GM12872 (cell line): ENCODE results near the gene MEIS3.

Source experiments
- TF ChIP-seq, protein P1 (sequence below): IDR thresholded peaks from 3 replicates; pipeline ENCODE4 v1.5.1; 2011; ENCODE audit warnings: low read depth, mild to moderate bottlenecking, low read length, moderate library complexity; ENCODE audit not compliant: insufficient read depth

MEIS3 gene

DNA sequence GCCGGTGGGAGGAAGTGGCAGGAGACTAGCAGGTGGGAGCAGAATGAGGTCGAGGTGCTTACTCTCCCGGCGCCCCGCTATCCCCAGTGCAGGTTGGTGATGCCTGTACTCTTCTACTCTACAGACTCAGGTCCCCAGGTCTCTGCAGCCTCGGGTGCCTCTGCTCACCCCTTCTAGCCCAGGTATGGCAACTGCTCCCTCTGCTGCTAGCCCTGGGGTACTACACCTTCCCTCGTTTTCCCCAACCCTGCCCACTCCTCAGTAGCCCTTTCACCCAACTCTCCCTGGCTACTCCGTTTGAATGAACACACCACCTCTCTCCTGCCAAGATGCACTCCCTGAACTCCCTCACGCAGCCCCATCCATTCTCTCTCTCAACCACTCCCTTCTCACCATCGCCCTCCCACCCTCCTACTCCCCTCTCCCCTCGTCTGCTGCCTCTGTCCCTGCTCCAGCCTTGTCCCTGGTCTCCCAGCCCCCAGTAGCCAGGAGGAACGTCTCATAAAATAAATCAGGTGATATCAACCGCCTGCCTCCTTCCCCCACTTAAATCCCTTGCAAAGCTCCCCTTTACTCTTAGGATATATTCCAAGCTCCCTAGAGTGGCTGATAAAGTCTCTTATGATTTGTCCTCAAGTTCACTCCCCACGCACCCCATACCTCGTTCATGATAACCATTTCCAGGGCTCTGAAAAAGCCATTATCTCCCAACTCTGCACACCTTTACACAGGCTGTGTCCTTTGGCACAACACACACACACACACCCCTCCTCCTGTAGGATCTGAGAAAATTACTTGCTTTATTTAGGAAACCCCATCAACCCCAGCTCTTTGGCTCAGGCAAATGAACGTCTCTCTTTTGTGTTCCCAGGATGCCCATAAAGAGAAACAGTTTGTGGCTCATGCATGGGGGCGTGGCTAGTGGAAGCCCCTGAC lies 8.2 kb upstream of the MEIS3 start:
- TF ChIP-seq, protein P1, sequence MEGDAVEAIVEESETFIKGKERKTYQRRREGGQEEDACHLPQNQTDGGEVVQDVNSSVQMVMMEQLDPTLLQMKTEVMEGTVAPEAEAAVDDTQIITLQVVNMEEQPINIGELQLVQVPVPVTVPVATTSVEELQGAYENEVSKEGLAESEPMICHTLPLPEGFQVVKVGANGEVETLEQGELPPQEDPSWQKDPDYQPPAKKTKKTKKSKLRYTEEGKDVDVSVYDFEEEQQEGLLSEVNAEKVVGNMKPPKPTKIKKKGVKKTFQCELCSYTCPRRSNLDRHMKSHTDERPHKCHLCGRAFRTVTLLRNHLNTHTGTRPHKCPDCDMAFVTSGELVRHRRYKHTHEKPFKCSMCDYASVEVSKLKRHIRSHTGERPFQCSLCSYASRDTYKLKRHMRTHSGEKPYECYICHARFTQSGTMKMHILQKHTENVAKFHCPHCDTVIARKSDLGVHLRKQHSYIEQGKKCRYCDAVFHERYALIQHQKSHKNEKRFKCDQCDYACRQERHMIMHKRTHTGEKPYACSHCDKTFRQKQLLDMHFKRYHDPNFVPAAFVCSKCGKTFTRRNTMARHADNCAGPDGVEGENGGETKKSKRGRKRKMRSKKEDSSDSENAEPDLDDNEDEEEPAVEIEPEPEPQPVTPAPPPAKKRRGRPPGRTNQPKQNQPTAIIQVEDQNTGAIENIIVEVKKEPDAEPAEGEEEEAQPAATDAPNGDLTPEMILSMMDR, result peak; percentile 98

- TF ChIP-seq, protein P1, result no peak
Observed at GRCh38 chr19:47423203-47423882, 4.0 kb upstream of the MEIS3 start.

- TF ChIP-seq, protein P1, result no peak
Observed at GRCh38 chr19:47422417-47423163, 3.3 kb upstream of the MEIS3 start.

DNA sequence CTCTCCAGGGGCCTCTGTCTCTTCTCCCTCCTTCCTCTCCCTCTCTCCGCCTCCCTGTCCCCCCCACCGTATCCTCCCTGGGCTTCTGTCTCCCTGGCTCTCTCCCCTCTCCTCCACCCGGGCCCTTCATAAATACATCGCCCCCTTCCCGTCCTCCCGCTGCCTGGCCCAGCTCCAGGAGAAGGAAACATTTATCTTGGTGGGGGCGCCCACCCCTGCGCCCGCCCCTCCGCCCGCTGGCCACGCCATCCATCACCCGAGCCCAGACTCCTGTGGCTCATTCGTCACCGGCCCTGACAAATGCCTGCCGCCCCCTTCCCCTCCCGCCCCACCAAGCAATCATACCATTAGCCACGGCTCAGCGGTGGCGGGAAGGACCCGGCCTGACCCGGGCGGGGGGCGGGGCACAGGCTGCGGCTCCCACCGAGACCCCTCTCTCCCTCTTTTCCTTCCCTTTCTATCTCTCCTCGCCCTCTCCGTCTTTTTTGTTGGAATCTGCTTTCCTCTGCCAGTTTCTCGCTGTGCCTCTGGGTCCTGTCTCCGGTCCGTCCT lies 2.6 kb upstream of the MEIS3 start:
- TF ChIP-seq, protein P1, result no peak

DNA sequence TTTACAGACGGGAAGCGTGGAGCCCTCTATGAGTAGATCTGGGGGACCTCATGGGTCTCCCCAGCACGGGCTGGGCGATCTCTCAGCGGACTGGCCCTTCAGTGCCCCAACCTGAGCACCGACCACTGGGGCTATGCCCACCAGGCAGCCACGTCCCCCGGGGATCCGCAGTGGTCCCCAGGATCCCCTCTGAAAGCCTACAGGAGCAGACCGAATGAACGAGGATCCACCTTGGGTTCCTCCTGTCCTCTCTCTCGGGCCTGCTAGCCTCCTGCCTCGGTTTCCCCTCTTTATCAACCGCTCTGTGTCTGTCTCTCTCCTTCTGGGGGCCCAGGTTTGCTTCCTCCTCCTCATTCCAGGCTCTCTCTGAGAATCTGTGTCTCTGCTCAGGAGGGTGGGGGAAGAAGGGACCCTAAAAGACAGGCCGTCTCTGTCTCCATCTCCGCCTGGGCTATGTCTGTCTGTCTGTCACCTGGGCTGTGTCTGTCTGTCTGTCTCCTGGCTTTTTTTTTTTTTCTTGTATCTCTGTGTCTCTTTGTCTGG lies 2.0 kb upstream of the MEIS3 start:
- TF ChIP-seq, protein P1, result no peak

DNA sequence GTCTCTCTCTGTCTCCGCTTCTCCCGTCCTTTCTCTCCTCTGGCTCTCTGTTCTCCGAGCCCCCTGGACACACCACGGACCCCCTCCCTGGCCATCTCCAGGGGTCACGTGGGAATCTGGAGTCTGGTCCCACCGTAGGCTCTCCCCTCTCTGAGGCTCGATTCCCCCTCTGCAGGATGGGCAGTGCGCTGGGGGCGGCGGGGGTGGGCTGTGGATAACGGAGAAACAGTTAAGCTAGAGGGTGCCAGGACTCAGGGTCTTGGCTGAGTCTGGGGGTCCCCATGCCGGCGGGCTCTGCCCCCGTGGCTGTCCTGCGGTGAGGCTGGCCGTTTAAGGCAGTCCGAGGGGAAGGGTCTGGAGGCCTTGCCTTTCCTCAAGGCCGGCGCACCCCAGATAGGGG lies 462 bp upstream of the MEIS3 start:
- TF ChIP-seq, protein P1, result no peak

DNA sequence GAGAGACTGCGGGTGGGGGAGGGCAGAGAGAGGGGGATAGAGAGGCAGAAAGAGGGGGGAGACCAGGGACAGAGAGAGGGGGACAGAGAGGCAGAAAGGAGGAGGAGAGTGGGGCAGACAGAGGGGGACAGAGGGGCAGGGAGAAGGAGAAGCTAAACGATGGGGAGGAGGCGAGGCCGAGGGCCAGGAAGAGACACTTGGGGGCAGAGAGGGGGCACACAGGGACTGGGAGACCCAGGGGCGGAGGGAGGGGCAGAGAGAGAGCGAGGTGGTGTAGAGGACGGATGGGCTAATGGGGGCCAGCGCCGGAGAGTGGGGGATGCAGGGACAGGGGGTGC lies 666 bp downstream of the MEIS3 start:
- TF ChIP-seq, protein P1, result no peak
